GM21619 (cell line): Measurements from ENCODE around the gene REC114.
"Not testable (repeated sequence)": the region's sequence is repeated elsewhere in the genome, so short reads cannot be mapped to it uniquely, and the experiment has no call there.

Experiments
- ATAC-seq: cut with Tn5 transposase; IDR thresholded peaks from one replicate; pipeline ENCODE4 v1.9.1; 2021; ENCODE audit not compliant: unreplicated experiment

REC114 gene

DNA sequence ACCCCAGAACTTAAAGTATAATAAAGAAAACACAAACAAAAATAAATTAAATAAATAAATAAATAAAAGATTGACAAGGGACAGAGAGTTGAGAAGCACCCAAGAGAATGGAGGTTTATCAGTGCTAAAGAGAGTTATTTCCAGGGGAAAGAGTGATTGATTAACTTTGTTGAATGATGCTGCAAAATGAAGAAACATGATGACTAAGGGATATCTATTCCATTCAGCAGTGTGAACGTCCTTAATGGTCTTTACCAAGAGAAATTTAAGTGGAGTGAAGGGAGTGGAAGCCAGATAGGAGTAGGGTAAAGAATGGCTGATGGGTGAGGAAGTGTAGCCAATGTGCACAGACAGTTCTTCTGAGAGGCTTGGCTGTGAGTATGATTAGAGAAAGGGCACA, 11.1 kb downstream of the REC114 start:
- ATAC-seq: no peak

DNA sequence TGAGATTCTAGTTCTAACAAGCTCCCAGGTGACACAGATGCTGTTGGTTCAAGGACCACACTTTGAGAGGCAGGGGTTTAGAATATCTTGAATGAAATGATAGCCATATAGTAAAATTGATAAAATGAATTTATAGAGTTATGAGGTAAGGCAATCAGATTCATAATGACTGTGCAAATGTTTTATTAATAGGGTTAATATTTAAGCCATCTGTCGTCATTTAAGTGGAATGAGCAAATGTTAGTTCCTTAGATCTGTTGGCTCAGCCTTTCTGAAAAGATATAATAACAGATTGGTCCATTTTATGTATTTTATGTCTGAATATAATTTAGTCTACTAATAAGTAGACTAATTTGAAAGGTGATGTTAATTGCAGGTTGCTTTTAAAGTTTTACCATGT, 12.9 kb downstream of the REC114 start:
- no peak for ATAC-seq

DNA sequence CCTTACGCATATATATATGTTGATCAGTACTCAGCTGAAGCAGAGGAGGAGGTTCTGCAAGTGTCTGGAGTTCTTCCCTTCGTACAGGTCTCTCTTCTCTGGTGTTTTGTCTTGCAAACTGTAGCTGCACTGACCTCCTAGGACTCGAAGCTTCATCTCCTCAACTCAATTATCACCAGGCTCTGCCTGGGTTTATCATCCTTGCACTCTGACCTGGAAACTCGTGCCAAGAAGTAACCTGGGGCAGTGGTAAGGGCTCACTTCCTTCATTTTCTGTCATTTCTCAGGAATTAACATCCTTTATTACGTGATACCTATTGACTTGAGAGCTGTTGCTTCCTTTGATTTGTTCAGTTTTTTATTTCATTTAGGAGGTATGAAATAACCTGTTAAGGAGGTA, 14.4 kb downstream of the REC114 start:
- ATAC-seq: no peak

DNA sequence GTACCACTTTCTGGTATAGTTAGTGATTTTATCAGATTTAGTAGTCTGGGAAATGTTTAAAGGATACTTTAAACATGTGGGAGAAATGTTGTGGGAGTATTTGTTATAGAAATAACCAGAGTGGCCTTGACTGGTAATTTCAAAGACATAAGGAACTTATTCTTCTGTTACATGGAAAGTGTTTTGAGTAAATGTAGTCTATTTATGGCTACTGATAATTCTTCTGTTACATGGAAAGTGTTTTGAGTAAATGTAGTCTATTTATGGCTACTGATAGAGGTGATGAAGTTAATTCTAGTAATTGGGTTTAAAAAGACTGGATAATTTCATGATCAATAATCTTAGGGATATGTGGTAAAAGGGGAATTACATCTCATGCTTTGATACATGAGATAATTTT, 17.7 kb downstream of the REC114 start:
- ATAC-seq: no peak

DNA sequence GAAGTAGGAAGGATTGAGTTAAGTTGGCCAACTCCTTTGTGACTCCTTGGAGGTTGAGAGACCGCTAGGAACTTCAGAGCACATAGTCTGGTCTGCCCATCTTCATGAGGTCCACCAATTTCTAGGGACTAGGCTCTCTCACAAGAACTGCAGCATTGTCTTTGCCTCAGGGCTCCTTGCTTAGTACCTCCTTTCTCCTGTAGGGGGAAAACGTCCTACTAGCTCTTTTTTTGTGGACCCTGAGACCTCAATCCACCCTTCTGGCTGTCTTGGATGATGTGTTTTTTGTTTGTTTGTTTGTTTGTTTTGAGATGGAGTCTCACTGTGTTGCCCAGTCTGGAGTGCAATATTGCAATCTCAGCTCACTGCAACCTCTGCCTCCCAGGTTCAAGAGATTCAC, 21.6 kb downstream of the REC114 start:
- ATAC-seq: no peak

DNA sequence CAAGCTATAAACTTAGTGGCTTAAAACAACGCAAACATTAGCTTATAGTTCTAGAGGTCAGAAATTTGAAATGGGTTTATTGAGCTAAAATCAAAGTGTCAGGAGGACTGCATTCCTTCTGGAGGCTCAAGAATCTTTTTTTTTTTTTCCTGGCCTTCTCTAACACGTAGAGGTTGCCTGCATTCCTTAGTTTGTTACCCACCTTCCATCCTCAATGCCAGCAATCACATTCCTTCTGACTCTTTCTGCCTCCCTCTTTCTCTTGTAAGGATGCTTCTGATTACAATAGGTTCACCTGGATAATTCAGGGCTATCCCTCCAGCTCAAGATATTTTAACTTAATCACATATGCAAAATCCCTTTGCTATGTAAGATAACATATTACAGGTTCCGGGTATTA, 24.8 kb downstream of the REC114 start:
- ATAC-seq: no peak

DNA sequence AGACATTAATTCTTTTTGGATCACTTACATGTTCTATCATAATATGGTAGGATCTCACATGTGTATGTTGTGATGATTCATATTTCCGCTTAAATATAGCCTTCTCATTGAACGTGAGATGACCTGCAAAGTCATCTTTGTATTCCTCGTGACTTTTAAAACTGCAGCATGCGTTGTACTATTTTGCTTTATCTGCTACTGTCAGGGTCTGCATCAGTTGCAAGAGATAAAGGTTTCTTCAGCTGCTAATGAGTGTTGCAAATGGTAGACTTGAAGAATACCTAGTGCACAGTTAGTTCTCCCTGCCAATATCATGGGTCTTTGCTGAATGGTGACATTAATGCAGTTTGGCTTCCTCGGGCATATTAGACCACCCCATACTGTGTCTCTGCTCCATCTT, 31.8 kb downstream of the REC114 start:
- no peak for ATAC-seq

DNA sequence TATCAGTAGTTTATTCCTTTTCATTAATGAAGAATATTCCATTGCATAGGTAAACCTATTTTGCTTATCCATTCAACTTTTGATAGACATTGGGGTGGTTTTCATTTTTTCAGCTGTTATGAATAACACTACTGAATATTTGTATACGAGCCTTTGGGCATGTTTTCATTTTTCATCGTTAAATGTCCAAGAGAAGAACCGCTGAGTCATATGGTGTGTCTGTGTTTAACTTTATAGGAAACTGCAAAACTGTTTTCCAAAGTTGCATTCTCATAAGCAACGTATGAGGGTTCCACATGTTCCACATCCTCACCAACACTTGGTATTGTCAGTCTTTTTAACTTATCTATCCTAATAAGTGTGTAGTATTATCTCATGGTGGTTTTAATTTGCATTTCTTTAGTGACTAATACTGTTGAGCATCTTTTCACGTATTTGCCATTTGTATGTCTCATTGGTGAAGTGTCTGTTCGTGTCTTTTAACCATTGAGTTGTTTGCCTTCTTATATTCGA, 33.8 kb downstream of the REC114 start:
- no peak for ATAC-seq

DNA sequence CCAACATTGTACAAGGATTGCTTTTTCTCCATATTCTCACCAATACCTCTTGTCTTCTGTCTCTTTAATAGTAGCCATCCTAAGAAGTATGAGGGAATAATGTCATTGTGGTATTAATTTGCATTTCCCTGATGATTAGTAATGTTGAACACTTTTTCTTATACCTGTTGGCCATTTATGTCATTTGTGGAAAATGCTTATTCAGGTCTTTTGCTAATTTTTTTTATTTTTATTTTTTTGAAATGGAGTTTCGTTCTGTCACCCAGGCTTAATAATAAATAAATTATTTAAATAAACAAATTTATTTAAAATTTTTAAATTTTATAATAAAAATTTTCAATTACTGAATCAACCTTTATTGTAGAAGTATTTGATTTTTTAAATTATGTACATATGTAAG, 37.1 kb downstream of the REC114 start:
- ATAC-seq: no peak

DNA sequence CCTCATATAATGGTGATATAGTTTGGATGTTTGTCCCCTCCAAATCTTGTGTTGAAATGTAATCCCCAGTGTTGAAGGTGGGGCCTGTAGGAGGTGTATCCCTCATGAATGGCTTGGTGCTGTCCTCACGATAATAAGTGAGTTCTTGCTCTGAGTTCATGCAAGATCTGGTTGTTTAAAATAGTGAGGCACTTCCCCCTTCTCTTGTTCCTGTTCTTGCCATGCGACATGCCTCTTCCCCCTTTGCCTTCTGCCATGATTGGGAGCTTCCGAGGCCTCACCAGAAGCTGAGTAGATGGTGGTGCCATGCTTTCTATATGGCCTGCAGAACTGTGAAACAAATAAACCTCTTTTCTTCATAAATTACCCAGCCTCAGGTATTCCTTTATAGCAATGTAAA, 39.2 kb downstream of the REC114 start:
- ATAC-seq: no peak

DNA sequence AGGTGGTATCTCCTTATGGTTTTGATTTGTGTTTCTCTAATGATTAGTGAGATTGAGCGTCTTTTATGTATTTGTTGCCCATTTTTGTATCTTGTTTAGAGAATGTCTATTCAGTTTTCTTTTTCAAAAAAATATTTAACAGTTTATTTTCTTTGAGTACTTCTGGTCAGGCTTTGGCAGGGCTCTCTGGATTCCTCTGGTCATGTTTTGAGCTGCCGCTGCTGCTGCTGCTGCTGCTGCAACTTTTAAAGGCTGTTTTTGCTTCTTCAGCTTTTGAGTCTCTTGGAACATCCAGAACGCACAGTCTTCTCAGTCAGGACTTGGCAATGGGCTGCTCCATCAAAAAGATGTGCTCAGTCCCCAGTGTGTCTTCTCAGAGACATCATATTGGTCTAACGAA, 40.1 kb downstream of the REC114 start:
- no peak for ATAC-seq

DNA sequence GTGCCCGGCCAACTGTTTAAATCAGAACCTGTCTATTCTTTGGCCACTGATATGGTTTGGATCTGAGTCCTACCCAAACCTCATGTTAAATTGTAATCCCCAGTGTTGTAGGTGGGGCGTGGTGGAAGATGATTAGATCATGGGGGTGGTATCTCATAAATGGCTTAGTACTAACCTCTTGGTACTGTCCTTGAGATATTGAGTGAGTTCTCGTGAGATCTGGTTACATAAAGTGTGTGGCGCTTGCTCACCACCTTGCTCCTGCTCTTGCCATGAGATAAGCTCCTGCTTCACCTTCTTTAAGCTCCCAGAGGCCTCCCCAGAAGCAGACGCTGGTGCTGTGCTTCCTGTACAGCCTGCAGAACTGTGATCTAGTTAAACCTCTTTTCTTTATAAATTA, 42.4 kb downstream of the REC114 start:
- no peak for ATAC-seq

DNA sequence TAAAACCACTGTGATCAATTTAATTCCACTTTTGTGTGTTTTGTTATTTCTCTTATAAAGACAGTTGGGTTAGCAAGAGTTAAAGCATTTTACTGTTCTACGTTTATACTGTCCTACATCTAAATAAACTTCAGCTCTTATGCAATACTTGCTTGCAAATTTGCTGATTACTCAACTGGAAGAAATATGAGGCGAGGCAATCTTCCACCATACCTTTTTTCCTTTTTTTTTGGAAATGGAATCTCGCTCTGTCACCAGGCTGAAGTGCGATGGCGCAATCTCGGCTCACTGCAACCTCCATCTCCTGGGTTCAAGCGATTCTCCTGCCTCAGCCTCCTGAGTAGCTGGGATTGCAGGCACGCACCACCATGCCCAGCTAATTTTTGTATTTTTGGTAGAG, 42.9 kb downstream of the REC114 start:
- not testable (repeated sequence) for ATAC-seq

DNA sequence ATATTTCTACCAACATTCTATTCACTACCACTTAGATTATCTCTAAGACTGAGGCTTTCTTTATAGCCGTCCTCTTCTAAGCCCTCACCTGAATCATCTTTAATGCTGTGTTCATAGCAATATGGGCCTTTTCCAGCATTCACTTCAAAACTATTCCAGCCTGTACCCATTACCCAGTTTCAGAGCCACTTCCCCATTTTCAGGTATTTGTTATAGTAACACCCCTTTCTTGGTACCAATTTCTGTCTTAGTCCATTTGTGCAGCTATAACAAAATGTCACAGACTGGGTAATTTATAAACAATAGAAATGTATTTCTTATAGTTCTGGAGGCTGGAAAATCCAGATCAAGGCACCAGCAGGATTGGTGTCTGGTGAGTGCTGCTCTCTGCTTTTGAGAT, 45.7 kb downstream of the REC114 start:
- ATAC-seq: no peak

DNA sequence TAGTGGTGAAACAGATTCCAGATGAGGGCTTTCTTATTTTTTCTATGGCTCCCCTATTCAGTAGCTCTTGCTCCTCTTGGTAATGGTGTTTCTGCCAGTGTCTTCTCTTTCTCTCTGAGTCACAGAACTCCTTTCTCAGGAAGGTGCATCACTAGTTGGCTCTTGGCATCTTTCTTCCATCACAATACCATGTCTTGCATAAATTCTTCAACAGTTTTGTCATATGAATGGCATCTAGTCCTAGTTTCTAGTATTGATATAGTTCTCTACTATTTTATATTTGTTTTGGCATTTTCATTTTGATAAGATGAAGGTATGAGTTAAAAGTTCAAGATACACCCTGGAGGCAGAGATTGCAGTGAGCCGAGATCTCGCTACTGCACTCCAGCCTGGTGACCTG, 51.0 kb downstream of the REC114 start:
- no peak for ATAC-seq

DNA sequence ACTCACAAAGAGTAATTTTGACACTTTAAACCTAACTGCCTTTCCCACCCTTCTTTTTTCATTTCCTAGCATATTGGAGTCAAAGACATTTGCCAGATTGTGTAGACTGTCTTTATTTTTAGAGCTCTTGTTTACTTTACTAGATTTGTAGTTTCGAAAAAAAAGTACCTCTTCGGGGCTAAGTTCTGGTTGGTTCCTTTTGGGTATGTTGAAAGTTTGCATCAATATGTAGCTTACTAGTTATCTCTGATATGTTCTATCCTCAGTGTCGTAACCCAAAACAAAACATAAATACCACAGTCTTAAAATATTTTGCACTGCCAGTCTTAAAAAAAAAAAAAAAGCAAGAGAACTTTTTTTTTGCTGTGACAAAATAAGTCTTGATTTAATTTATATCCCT, 52.2 kb downstream of the REC114 start:
- ATAC-seq: no peak

DNA sequence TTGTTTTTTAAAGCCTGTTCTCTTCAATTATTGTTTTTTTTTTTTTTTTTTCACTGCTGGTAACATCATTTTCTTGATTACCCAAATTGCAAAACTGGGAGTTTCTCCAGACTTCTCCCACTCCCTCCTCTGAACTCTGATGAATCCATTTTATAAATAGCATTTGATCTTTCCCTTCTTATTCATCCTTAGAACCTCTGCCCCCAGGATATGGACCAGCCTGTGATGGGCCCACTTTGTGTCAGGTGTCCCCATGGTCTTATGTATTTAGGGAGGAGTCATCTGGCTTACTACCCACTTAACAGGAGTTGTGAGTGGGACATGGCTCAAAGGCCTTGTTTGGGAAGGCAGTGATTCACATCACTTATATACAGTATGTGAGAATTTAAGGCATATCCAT, 57.7 kb downstream of the REC114 start:
- no peak for ATAC-seq

DNA sequence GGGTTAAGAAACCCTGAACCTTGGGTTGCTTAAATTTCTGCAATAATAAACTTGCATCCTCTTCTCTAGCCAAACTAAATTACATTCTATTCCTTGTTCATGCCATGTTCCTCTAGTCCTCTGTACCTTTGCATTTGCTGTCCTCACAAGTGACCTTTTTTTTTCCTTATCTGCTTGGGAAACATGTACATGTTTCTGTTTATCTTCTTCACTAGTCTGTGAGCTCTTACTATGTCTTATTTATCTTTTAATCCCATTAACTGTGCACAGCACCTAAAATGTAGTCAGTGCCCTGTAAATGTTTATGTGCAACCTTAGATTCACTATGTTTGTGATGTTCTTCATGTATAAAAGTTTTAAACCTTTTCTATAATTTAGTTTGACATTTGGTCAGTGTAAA, 61.9 kb downstream of the REC114 start:
- no peak for ATAC-seq

DNA sequence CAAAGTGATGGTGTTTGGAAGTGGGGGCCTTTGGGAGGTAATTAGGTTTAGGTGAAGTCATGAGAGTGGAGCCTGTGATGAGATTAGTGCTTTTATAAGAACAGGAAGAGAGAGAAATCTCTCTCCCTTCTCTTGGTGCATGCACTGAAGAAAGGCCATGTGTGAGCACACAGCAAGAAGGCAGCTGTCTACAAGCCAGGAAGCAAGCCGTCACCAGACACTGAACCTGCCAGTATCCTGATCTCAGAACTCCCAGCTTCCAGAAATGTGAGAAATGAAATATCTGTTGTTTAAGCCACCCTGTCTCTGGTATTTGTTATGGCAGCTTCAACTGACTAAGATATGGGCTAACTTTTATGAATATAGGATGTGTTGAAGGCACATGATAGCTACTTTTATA, 72.6 kb downstream of the REC114 start:
- ATAC-seq: no peak

DNA sequence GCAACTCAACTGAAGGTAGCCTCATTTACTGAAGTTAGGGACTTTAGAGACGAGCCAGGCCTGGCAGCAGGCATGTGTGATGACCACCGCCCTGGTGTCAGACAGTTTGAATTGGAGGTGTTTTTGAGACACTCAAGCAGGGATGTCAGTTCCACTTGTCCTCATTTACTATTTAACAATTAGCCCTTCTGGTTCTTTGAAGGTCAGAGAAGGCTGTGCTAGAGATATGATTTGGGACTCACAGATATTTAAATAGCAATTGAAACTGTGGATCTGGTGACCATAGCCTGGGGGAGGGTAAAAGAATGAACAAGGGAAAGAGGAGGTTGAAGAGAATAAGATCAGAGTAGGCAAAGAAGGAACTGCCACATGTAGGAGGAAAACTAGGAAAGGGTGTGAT, 74.6 kb downstream of the REC114 start:
- no peak for ATAC-seq

DNA sequence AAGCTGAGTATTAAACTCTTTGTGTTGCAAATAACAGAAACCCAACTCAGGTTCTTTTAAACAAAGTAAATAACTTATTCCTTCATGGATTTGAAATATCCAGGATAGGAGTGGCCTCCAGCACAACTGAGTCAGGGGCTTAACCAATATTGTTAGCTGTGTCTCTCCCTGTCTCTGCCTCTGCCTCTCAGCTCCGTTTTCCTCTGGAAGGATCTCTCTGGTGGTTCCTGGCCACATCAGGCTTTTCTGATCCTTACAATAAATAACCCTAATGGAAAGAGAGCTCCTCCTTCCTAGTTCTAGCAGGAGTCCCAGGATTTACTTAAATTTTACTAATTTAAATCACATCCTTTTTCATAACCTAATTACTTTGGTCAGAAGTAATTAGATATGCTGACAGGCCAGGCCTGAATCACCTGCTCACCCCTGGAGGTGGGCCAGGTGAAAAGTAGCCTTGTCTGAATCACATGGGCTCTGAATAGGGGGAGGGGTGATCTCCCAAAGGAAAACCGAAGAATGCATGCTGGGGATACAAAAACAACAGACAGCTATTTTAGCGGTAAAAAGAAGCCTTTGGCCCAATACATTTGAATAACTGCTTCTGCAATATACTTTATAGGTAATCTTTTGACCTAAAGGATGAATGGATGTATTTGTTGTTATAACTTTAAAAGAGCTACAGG, 75.4 kb downstream of the REC114 start:
- ATAC-seq: no peak

DNA sequence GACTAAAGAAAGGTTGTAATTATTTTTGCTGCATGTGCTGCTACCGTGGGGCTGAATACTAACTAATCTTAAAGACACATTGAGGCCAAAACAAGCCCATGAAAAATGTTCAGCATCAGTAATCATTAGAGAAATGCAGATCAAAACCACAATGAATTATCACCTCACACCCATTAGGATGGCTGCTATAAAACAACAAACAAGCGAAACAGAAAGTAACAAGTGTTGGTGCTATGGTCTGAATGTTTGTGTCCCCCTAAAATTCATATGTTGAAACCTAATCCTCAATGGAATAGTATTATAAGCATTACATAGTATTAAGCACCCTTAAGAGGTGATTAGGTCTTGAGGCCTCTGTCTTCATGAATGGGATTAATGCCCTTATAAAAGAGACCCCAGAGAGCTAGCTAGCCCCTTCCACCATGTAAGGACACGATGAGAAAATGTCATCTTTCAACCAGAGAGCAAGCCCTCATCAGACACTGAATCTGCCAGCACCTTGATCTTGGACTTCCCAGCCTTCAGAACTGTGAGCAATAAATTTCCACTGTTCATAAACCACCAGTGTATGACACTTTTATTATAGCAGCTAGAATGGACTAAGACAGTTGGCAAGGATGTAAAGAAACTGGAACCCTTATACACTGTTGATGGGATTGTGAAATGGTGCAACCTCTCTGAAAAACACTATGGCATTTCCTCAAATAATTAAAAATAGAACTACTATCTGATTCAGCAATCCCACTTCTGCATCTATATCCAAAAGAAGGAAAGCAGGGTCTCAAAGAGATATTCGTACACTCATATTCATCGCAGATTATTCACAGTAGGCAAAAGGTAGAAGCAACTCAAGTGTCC, 76.1 kb downstream of the REC114 start:
- no peak for ATAC-seq
